ENCODE measurements around the gene GNPAT.
A peak's percentile ranks its signal among the peaks of the same experiment; 100 is the strongest.
"Not testable (repeated sequence)": the region's sequence is repeated elsewhere in the genome, so short reads cannot be mapped to it uniquely, and the experiment has no call there.

GNPAT gene

GRCh38 chr1:231240883-231241735 is at the start of gene GNPAT:
Gene GNPAT (plus strand): TSS chr1:231241212. CDS start chr1:231241379, 167 bp downstream.
- DNase-seq (ENCODE audit: low spot score) = peak; percentile 83

- DNase-seq (ENCODE audit: low spot score) = no peak
These were observed 48.3 kb upstream of the GNPAT start for GRCh38 chr1:231192620-231193163.

GRCh38 chr1:231193710-231194340 is 47.2 kb upstream of the GNPAT start:
- DNase-seq (ENCODE audit: low spot score) = no peak

- DNase-seq (ENCODE audit: low spot score) = no peak
These were observed 46.6 kb upstream of the GNPAT start for GRCh38 chr1:231194476-231194842.

GRCh38 chr1:231194843-231195516 is 46.0 kb upstream of the GNPAT start:
- peak; percentile 70 for DNase-seq (ENCODE audit: low spot score)

- no peak for DNase-seq (ENCODE audit: low spot score)
These were observed 44.7 kb upstream of the GNPAT start for GRCh38 chr1:231196307-231196706.

- DNase-seq (ENCODE audit: low spot score) = no peak
These were observed 44.3 kb upstream of the GNPAT start for GRCh38 chr1:231196728-231197127.

GRCh38 chr1:231199868-231200267 is 41.1 kb upstream of the GNPAT start:
- DNase-seq (ENCODE audit: low spot score) = no peak

GRCh38 chr1:231200388-231201031 is 40.5 kb upstream of the GNPAT start:
- DNase-seq (ENCODE audit: low spot score) = no peak

- DNase-seq (ENCODE audit: low spot score) = no peak
These were observed 39.5 kb upstream of the GNPAT start for GRCh38 chr1:231201375-231201978.

GRCh38 chr1:231201979-231202633 is 38.9 kb upstream of the GNPAT start:
- DNase-seq (ENCODE audit: low spot score) = peak; percentile 84

- no peak for DNase-seq (ENCODE audit: low spot score)
These were observed 37.6 kb upstream of the GNPAT start for GRCh38 chr1:231203259-231204057.

GRCh38 chr1:231206856-231207255 is 34.2 kb upstream of the GNPAT start:
- no peak for DNase-seq (ENCODE audit: low spot score)

- DNase-seq (ENCODE audit: low spot score) = no peak
These were observed 33.6 kb upstream of the GNPAT start for GRCh38 chr1:231207437-231207836.

GRCh38 chr1:231208980-231209379 is 32.0 kb upstream of the GNPAT start:
- no peak for DNase-seq (ENCODE audit: low spot score)

- DNase-seq (ENCODE audit: low spot score) = no peak
These were observed 31.5 kb upstream of the GNPAT start for GRCh38 chr1:231209531-231209930.

- no peak for DNase-seq (ENCODE audit: low spot score)
These were observed 30.9 kb upstream of the GNPAT start for GRCh38 chr1:231210126-231210525.

GRCh38 chr1:231211005-231211857 is 29.8 kb upstream of the GNPAT start:
- peak; percentile 86 for DNase-seq (ENCODE audit: low spot score)

- not testable (repeated sequence) for DNase-seq (ENCODE audit: low spot score)
These were observed 28.7 kb upstream of the GNPAT start for GRCh38 chr1:231212301-231212700.

Data from HuH-7.5 (cell line).